ENCODE results near the gene MSN. TPM values are rescaled to one million over a fixed set of nuclear protein-coding genes. Genes with fewer than 3 reads are reported as not detected.

Gene MSN
- total RNA-seq, 2 experiments from 2014 or later, result 268 to 273 TPM

DNA sequence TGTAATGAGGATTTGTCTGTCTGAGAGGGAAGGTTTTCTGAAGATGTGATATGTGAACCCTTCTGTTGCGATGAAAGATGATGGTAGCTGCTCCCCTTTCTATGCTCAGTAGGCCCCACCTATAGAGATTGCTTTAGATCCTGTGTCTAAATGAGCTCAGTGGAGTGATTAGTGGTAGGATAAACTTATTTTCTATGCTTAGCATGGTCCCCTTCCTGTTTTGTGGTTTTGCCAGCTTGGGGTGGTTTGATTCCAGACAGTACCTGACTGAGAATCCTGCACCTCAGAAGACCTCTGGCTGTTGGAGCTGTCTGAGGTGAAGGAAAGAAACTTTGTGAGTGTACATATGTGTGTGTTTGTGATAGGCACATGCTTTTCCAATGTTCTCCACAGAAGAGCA, 17.7 kb downstream of the MSN start:
- POLR2A ChIA-PET, result interaction anchor here (0.6 to 1.7 kb wide), 5 partner anchors 10 to 83 kb away, joined by 3 to 6 read pairs (median 3); no protein-coding TSS in a partner anchor
- intact Hi-C loops (cut with DNase I, micrococcal nuclease), result loop anchor here in 1 of 2 experiments (1.0 to 5.0 kb wide), 2 partner anchors 11 to 37 kb away; no protein-coding TSS in a partner anchor
- Mint-ChIP-seq H3K36me3 (ENCODE audit: low read depth) (peaks cover 86% of the 10 kb centered on the region), H3K9me3 (no peaks in the 10 kb centered on the region), H3K27ac (peak overlapping the region; percentile 94), H3K4me3 (peak overlapping the region; percentile 58), H3K4me1 (ENCODE audit: low read depth) (peaks cover 89% of the 10 kb centered on the region), H3K27me3 (no peaks in the 10 kb centered on the region)
- peaks cover 23% of the 10 kb centered on the region for H3K36me3 ChIP-seq (ENCODE audit: insufficient read depth, low read length)
- CTCF ChIA-PET, result interaction anchor here (2.1 kb wide), 1 partner anchor 13 kb away, joined by 8 read pairs; no protein-coding TSS in a partner anchor
- peaks cover 92% of the 10 kb centered on the region for H3K4me1 ChIP-seq (ENCODE audit: insufficient read depth, low read length)
- ATAC-seq (ENCODE audit: poor library complexity) (peak; percentile 63), DNase-seq (no peak)
- H3K27me3 ChIP-seq (ENCODE audit: control insufficient read depth in 1 of 2, insufficient read depth in 2 of 2, low read length in 2 of 2), result no peaks in the 10 kb centered on the region
- TF ChIP-seq, protein P1, sequence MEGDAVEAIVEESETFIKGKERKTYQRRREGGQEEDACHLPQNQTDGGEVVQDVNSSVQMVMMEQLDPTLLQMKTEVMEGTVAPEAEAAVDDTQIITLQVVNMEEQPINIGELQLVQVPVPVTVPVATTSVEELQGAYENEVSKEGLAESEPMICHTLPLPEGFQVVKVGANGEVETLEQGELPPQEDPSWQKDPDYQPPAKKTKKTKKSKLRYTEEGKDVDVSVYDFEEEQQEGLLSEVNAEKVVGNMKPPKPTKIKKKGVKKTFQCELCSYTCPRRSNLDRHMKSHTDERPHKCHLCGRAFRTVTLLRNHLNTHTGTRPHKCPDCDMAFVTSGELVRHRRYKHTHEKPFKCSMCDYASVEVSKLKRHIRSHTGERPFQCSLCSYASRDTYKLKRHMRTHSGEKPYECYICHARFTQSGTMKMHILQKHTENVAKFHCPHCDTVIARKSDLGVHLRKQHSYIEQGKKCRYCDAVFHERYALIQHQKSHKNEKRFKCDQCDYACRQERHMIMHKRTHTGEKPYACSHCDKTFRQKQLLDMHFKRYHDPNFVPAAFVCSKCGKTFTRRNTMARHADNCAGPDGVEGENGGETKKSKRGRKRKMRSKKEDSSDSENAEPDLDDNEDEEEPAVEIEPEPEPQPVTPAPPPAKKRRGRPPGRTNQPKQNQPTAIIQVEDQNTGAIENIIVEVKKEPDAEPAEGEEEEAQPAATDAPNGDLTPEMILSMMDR (IDR thresholded peaks at IDR 0.05), result no peak
- no peaks in the 10 kb centered on the region for H3K9me3 ChIP-seq (ENCODE audit: control insufficient read depth in 1 of 2, insufficient read depth in 1 of 2, low read length in 2 of 2)
- no peak overlapping the region for H3K4me3 ChIP-seq (ENCODE audit: low read length)
- H3K27ac ChIP-seq (ENCODE audit: low read depth in 1 of 2, low read length in 2 of 2), result peak overlapping the region; percentile 15 to 50

DNA sequence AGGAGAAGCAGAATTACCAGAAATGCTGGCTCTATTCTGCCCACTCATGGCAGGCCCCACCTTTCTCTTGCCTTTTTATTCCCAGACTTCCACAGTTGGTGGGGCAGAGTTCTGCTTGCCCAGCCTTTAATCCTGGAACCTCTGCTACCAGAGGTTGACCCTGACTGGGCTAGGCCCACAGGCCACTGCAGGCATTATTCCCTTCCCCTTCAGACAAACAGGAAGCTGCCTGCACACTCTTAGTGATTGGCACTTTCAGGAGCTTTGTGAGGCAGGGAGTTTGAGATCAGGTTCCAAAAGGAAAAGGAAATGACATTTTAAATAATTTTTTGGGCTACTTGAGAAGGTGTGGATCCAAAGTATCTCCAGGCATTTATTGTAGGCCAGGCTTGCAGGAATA, 18.8 kb downstream of the MSN start:
- Mint-ChIP-seq H3K27ac (peak overlapping the region; percentile 94), H3K4me1 (ENCODE audit: low read depth) (peaks cover 89% of the 10 kb centered on the region), H3K4me3 (peak overlapping the region; percentile 69), H3K36me3 (ENCODE audit: low read depth) (peaks cover 86% of the 10 kb centered on the region), H3K9me3 (no peaks in the 10 kb centered on the region), H3K27me3 (no peaks in the 10 kb centered on the region)
- DNase-seq (no peak), ATAC-seq (ENCODE audit: poor library complexity) (no peak)
- Histone ChIP-seq H3K27ac (ENCODE audit: low read depth in 1 of 2, low read length in 2 of 2) (peak overlapping the region; percentile 26 to 50), H3K36me3 (ENCODE audit: insufficient read depth, low read length) (peaks cover 25% of the 10 kb centered on the region), H3K9me3 (ENCODE audit: control insufficient read depth in 1 of 2, insufficient read depth in 1 of 2, low read length in 2 of 2) (no peaks in the 10 kb centered on the region), H3K4me3 (ENCODE audit: low read length) (no peak overlapping the region), H3K4me1 (ENCODE audit: insufficient read depth, low read length) (peaks cover 94% of the 10 kb centered on the region), H3K27me3 (ENCODE audit: control insufficient read depth in 1 of 2, insufficient read depth in 2 of 2, low read length in 2 of 2) (no peaks in the 10 kb centered on the region)
- intact Hi-C loops (cut with DNase I, micrococcal nuclease), result loop anchor here in 1 of 2 experiments (5.0 kb wide), 1 partner anchor 36 kb away; no protein-coding TSS in a partner anchor
- POLR2A ChIA-PET, result interaction anchor here (1.0 to 4.1 kb wide), 4 partner anchors 12 to 85 kb away, joined by 3 to 12 read pairs (median 8); partner anchors contain the start of gene MSN
- TF ChIP-seq, protein P1 (IDR thresholded peaks at IDR 0.05), result no peak
- CTCF ChIA-PET, result interaction anchor here (2.1 kb wide), 1 partner anchor 12 kb away, joined by 8 read pairs; no protein-coding TSS in a partner anchor

DNA sequence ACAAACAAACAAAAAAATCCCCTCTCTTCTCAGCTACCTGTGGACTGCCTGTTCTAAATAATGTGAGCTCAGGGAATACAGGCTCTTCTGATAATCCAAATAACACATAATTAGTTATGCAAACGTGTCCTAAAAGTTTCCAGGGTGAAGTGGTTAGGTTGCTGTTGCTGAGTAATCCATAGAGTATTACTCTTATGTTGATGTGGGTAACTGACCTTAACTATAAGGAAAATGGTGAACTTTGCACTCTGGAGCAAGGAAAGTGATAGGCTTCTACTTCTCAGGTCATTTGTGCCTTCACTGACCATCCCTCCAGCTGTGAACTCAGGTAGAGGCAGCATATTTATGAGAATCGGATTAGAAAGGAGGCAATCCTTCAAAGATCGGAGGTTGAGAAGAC, 19.9 kb downstream of the MSN start:
- Mint-ChIP-seq H3K9me3 (no peaks in the 10 kb centered on the region), H3K27me3 (no peaks in the 10 kb centered on the region), H3K27ac (peak overlapping the region; percentile 94), H3K4me3 (peak overlapping the region; percentile 61), H3K36me3 (ENCODE audit: low read depth) (peaks cover 82% of the 10 kb centered on the region), H3K4me1 (ENCODE audit: low read depth) (peaks cover 89% of the 10 kb centered on the region)
- ATAC-seq (ENCODE audit: poor library complexity), result no peak
- H3K27me3 ChIP-seq (ENCODE audit: control insufficient read depth in 1 of 2, insufficient read depth in 2 of 2, low read length in 2 of 2), result no peaks in the 10 kb centered on the region
- H3K4me3 ChIP-seq (ENCODE audit: low read length), result no peak overlapping the region
- TF ChIP-seq, protein P1 (IDR thresholded peaks at IDR 0.05), result no peak
- no peak for DNase-seq
- H3K36me3 ChIP-seq (ENCODE audit: insufficient read depth, low read length), result peaks cover 25% of the 10 kb centered on the region
- H3K4me1 ChIP-seq (ENCODE audit: insufficient read depth, low read length), result peaks cover 94% of the 10 kb centered on the region
- no peaks in the 10 kb centered on the region for H3K9me3 ChIP-seq (ENCODE audit: control insufficient read depth in 1 of 2, insufficient read depth in 1 of 2, low read length in 2 of 2)
- ChIA-PET POLR2A (interaction anchor here (0.6 to 4.1 kb wide), 4 partner anchors 11 to 86 kb away, joined by 3 to 12 read pairs (median 8); no protein-coding TSS in a partner anchor), CTCF (interaction anchor here (2.1 kb wide), 1 partner anchor 11 kb away, joined by 8 read pairs; no protein-coding TSS in a partner anchor)
- no peak overlapping the region for H3K27ac ChIP-seq (ENCODE audit: low read depth in 1 of 2, low read length in 2 of 2)
- intact Hi-C loops (cut with DNase I, micrococcal nuclease), result loop anchor here in 1 of 2 experiments (5.0 kb wide), 1 partner anchor 35 kb away; no protein-coding TSS in a partner anchor

All from CD4-positive, alpha-beta T cell (primary cell).